HepG2 (cell line): ENCODE measurements around the gene OR51E2. TPM values are rescaled to one million over a fixed set of nuclear protein-coding genes. Genes with fewer than 3 reads are reported as not detected.

Source experiments
- ATAC-seq: fragments of 200-7000 bp; cut with Tn5 transposase; 3 replicates; pipeline ENCODE4 v1.9.1; 2020; ENCODE audit warnings: mild to moderate bottlenecking, moderate library complexity
- BruUV-seq: library from RNA; stranded (reverse); fragments of 400-500 nt; replicated peaks from 2 replicates; lab custom pipeline; 2021; lab: Mats Ljungman, UMichigan
- CTCF ChIA-PET: fragments of 300-600 bp; formaldehyde crosslinking; extraction: SDS; loops from one replicate; lab custom pipeline; 2021; ENCODE audit warnings: low total read pairs, inconsistent platforms, low intra/inter-chr PET ratio; lab: Yijun Ruan, JAX
- POLR2A ChIA-PET: fragments of 350-600 bp; sonication (Branson Sonifier 250); formaldehyde crosslinking; loops from one replicate; lab custom pipeline; 2020; ENCODE audit warnings: antibody characterized with exemption, inconsistent platforms; lab: Yijun Ruan, JAX
- DNase-seq: peaks from one replicate; pipeline ENCODE4 v3.0.0-alpha.2; 2015; ENCODE audit warnings: low spot score
- FAIRE-seq: peaks from 3 replicates; lab custom pipeline; 2011; peaks lifted over from hg19 to GRCh38; lab: Jason Lieb, UNC
- H2AFZ ChIP-seq: one replicate; pipeline ENCODE4 v1.6.1; 2011; ENCODE audit warnings: low read length, inconsistent platforms
- H3K27ac ChIP-seq: fragments of 300-600 bp; 3 replicates; pipeline ENCODE4 v1.8.0; 2011; ENCODE audit warnings: mixed run types, mild to moderate bottlenecking, mixed read lengths, low read length, inconsistent platforms; ENCODE audit not compliant: insufficient read depth; ENCODE audit errors: extremely low read length
- H3K27me3 ChIP-seq, 2 experiments: fragments of 200-600 bp in 1 of 2; 2 replicates in 1 of 2; 3 replicates in 1 of 2; pipeline versions ENCODE4 v1.6.0 to v1.8.0; 2011; ENCODE audit warnings: low read length in 2 of 2, mild to moderate bottlenecking in 2 of 2, moderate library complexity in 2 of 2, inconsistent platforms in 1 of 2; ENCODE audit not compliant: insufficient read depth in 2 of 2, control insufficient read depth in 1 of 2
- H3K36me3 ChIP-seq, 2 experiments: fragments of 200-600 bp in 1 of 2; replicated peaks in 1 of 2; 2 replicates in 1 of 2; 3 replicates in 1 of 2; pipeline versions ENCODE4 v1.5.1 to v1.8.0; 2011; ENCODE audit warnings: low read length in 2 of 2, inconsistent platforms in 1 of 2; ENCODE audit not compliant: insufficient read depth in 2 of 2, control insufficient read depth in 1 of 2
- H3K4me1 ChIP-seq: 2 replicates; pipeline ENCODE4 v1.5.1; 2012; ENCODE audit warnings: low read length, inconsistent platforms; ENCODE audit not compliant: insufficient read depth
- H3K4me2 ChIP-seq: 2 replicates; pipeline ENCODE4 v1.6.0; 2011; ENCODE audit warnings: low read depth, low read length, inconsistent platforms
- H3K4me3 ChIP-seq, 3 experiments: fragments of 200-600 bp in 1 of 3; sonication (generic), shearing (Covaris generic) in 1 of 3; replicated peaks in 1 of 3; 2 replicates each; pipeline ENCODE4 v1.5.1; 2011 to 2016; ENCODE audit warnings: low read length in 3 of 3, inconsistent platforms in 2 of 3, low read depth in 2 of 3, mild to moderate bottlenecking in 2 of 3, control low read depth in 1 of 3, mixed read lengths in 1 of 3; ENCODE audit not compliant: insufficient read depth in 1 of 3
- H3K79me2 ChIP-seq: one replicate; pipeline ENCODE4 v1.6.1; 2011; ENCODE audit warnings: low read length, inconsistent platforms; ENCODE audit not compliant: insufficient read depth
- H3K9ac ChIP-seq: 2 replicates; pipeline ENCODE4 v1.6.0; 2011; ENCODE audit warnings: mild to moderate bottlenecking, low read depth, low read length, inconsistent platforms; ENCODE audit not compliant: insufficient read depth
- H3K9me3 ChIP-seq: 2 replicates; pipeline ENCODE4 v1.5.1; 2012; ENCODE audit warnings: mild to moderate bottlenecking, low read length
- H4K20me1 ChIP-seq: 2 replicates; pipeline ENCODE4 v1.6.0; 2011; ENCODE audit warnings: inconsistent platforms, mild to moderate bottlenecking, low read length, moderate library complexity; ENCODE audit not compliant: insufficient read depth
- KIAA2018 ChIP-seq: sonication (generic); formaldehyde crosslinking; IDR thresholded peaks from 2 replicates; pipeline ENCODE4 v1.5.0; 2020; ENCODE audit warnings: mild to moderate bottlenecking, missing genetic modification reagents, borderline replicate concordance
- SNRNP70 ChIP-seq: fragments of 200-400 bp; formaldehyde crosslinking; IDR thresholded peaks from 2 replicates; pipeline ENCODE4 v1.6.1; 2017; ENCODE audit warnings: mild to moderate bottlenecking, low read depth, low read length, moderate library complexity
- ZNF20 ChIP-seq: sonication (generic); formaldehyde crosslinking; IDR thresholded peaks from 2 replicates; pipeline ENCODE4 v1.4.0; 2020; ENCODE audit warnings: mild to moderate bottlenecking, moderate library complexity, missing genetic modification reagents
- ZSCAN30 ChIP-seq: sonication (generic); formaldehyde crosslinking; IDR thresholded peaks from 2 replicates; pipeline ENCODE4 v1.5.0; 2020; ENCODE audit warnings: mild to moderate bottlenecking, missing genetic modification reagents
- WGBS: methylation state at CpG from one replicate; pipeline ENCODE4 v1.1.6; 2017; ENCODE audit warnings: low lambda C conversion rate; 5-methylcytosine and 5-hydroxymethylcytosine counted together
- in situ Hi-C: cut with HindIII; loops from 2 replicates; pipeline ENCODE4 v1.10.0; 2017; ENCODE audit warnings: low pct_unique_long_range_greater_than_20kb; ENCODE audit not compliant: extremely low pct_ligation_motif_present
- intact Hi-C: fragments of 100-400 bp; cut with micrococcal nuclease; formaldehyde crosslinking; loops from one replicate; pipeline ENCODE4 v1.10.0; 2022; ENCODE audit not compliant: unreplicated experiment
- polyA plus RNA-seq, 8 experiments: library from polyadenylated mRNA; depleted of rRNA in 3 of 8; stranded (reverse) in 7 of 8; unstranded in 1 of 8; fragments of >200 nt; fragmentation: Illumina TruSeq in 4 of 8; extraction: Trizol in 4 of 8; gene quantifications; 2 replicates each; pipeline versions ENCODE4 v1.2.1 to v1.2.3, GENCODE V29; 2011 to 2016; ENCODE audit warnings: low read depth in 4 of 8, missing spikeins in 1 of 8, mixed read lengths in 1 of 8; ENCODE audit not compliant: insufficient read depth in 1 of 8
- total RNA-seq, 5 experiments: library from RNA; depleted of rRNA; stranded (reverse); fragments of >200 nt; fragmentation: Illumina TruSeq; extraction: Trizol; gene quantifications; 2 replicates each; pipeline ENCODE4 v1.2.3, GENCODE V29; 2016; ENCODE audit warnings: low read depth in 1 of 5
- TF ChIP-seq, protein P1 (sequence below): sonication (generic); formaldehyde crosslinking; conservative IDR thresholded peaks from 2 replicates; pipeline ENCODE4 v1.8.0; 2022; ENCODE audit warnings: missing genetic modification reagents

Gene OR51E2
- total and polyA plus RNA-seq, 2 of the 13 experiments (the other 11 are each of a cell fraction or from before 2014, with no cell fraction given), result not detected

- no peaks in the 10 kb centered on the region for H4K20me1 ChIP-seq
- no peak for TF ChIP-seq KIAA2018 (CRISPR knock-in tag)
- TF ChIP-seq, protein P1, sequence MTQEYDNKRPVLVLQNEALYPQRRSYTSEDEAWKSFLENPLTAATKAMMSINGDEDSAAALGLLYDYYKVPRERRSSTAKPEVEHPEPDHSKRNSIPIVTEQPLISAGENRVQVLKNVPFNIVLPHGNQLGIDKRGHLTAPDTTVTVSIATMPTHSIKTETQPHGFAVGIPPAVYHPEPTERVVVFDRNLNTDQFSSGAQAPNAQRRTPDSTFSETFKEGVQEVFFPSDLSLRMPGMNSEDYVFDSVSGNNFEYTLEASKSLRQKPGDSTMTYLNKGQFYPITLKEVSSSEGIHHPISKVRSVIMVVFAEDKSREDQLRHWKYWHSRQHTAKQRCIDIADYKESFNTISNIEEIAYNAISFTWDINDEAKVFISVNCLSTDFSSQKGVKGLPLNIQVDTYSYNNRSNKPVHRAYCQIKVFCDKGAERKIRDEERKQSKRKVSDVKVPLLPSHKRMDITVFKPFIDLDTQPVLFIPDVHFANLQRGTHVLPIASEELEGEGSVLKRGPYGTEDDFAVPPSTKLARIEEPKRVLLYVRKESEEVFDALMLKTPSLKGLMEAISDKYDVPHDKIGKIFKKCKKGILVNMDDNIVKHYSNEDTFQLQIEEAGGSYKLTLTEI, result no peak
- TF ChIP-seq ZSCAN30 (CRISPR knock-in tag), result no peak
- TF ChIP-seq SNRNP70, result no peak
- TF ChIP-seq ZNF20 (CRISPR knock-in tag), result no peak
- TF ChIP-seq, all 625 proteins: peak for 0
- H3K4me3 ChIP-seq, result no peak overlapping the region
- H2AFZ ChIP-seq, result no peak overlapping the region
- no peaks in the 10 kb centered on the region for H3K79me2 ChIP-seq
- BruUV-seq, result no TSS peak
- intact Hi-C loops (no loop called here), in situ Hi-C loops (no loop called here)
- no peak overlapping the region for H3K27ac ChIP-seq
- WGBS, result 0% methylated on average over 1 of the region's 1 CpG
- H3K27me3 ChIP-seq, result peaks cover 0 to 4% of the 10 kb centered on the region in 2 experiments; a peak in 1 of 5 replicates
- ATAC-seq, result no peak
- H3K9ac ChIP-seq, result no peak overlapping the region
- no peaks in the 10 kb centered on the region for H3K9me3 ChIP-seq
- no peaks in the 10 kb centered on the region for H3K36me3 ChIP-seq
- CTCF ChIA-PET, result no interaction called here
- H3K4me1 ChIP-seq, result no peaks in the 10 kb centered on the region
- no peak for DNase-seq
- FAIRE-seq, result no peak
- POLR2A ChIA-PET, result no interaction called here
- H3K4me2 ChIP-seq, result no peak overlapping the region
Measured at GRCh38 chr11:4695442-4695841, 2.2 kb downstream of the OR51E2 start.
